Body of pancreas (tissue), 4 donors: ENCODE data around the gene NBL1.

Experiments
- POLR2A ChIP-seq, 3 donors: fragments of 450-650 bp; IDR thresholded peaks; one replicate each; pipeline ENCODE4 v1.6.1; 2016; ENCODE audit warnings: antibody characterized with exemption in 3 of 3, mild to moderate bottlenecking in 2 of 3
- TF ChIP-seq, protein P1 (sequence below), 7 experiments: fragments of 450-650 bp in 4 of 7; fragments of 200-600 bp in 3 of 7; sonication (generic) in 3 of 7; IDR thresholded peaks; one replicate each; pipeline ENCODE4 v1.5.1; 2016 to 2019; ENCODE audit warnings: antibody characterized with exemption in 7 of 7

DNA sequence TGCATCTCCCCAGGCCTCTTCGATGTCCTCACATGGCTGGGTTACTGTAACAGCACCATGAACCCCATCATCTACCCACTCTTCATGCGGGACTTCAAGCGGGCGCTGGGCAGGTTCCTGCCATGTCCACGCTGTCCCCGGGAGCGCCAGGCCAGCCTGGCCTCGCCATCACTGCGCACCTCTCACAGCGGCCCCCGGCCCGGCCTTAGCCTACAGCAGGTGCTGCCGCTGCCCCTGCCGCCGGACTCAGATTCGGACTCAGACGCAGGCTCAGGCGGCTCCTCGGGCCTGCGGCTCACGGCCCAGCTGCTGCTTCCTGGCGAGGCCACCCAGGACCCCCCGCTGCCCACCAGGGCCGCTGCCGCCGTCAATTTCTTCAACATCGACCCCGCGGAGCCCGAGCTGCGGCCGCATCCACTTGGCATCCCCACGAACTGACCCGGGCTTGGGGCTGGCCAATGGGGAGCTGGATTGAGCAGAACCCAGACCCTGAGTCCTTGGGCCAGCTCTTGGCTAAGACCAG, 34.9 kb downstream of the NBL1 start:
- TF ChIP-seq, protein P1, sequence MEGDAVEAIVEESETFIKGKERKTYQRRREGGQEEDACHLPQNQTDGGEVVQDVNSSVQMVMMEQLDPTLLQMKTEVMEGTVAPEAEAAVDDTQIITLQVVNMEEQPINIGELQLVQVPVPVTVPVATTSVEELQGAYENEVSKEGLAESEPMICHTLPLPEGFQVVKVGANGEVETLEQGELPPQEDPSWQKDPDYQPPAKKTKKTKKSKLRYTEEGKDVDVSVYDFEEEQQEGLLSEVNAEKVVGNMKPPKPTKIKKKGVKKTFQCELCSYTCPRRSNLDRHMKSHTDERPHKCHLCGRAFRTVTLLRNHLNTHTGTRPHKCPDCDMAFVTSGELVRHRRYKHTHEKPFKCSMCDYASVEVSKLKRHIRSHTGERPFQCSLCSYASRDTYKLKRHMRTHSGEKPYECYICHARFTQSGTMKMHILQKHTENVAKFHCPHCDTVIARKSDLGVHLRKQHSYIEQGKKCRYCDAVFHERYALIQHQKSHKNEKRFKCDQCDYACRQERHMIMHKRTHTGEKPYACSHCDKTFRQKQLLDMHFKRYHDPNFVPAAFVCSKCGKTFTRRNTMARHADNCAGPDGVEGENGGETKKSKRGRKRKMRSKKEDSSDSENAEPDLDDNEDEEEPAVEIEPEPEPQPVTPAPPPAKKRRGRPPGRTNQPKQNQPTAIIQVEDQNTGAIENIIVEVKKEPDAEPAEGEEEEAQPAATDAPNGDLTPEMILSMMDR (IDR thresholded peaks at IDR 0.05): no peak
- TF ChIP-seq POLR2A (IDR thresholded peaks at IDR 0.05): no peak
